Coronary artery (tissue), 2 donors: ENCODE results near the gene SYS1.

Experiments used
- DNase-seq: peaks from one replicate; pipeline ENCODE4 v3.0.0-alpha.2; 2017; ENCODE audit warnings: low spot score
- H3K27ac ChIP-seq, 2 donors: fragments of 200-600 bp; sonication (generic); one replicate each; pipeline ENCODE4 v1.5.1; 2016 to 2019
- H3K4me3 ChIP-seq: fragments of 200-600 bp; sonication (generic); 2 replicates; pipeline ENCODE4 v1.5.1; 2016; ENCODE audit warnings: mild to moderate bottlenecking, moderate library complexity
- TF ChIP-seq, protein P1 (sequence below): fragments of 200-600 bp; sonication (generic); IDR thresholded peaks from one replicate; pipeline ENCODE4 v1.5.1; 2019; ENCODE audit warnings: antibody characterized with exemption

SYS1 gene

GRCh38 chr20:45344168-45344860 lies 18.6 kb upstream of the SYS1 start:
- TF ChIP-seq, protein P1, sequence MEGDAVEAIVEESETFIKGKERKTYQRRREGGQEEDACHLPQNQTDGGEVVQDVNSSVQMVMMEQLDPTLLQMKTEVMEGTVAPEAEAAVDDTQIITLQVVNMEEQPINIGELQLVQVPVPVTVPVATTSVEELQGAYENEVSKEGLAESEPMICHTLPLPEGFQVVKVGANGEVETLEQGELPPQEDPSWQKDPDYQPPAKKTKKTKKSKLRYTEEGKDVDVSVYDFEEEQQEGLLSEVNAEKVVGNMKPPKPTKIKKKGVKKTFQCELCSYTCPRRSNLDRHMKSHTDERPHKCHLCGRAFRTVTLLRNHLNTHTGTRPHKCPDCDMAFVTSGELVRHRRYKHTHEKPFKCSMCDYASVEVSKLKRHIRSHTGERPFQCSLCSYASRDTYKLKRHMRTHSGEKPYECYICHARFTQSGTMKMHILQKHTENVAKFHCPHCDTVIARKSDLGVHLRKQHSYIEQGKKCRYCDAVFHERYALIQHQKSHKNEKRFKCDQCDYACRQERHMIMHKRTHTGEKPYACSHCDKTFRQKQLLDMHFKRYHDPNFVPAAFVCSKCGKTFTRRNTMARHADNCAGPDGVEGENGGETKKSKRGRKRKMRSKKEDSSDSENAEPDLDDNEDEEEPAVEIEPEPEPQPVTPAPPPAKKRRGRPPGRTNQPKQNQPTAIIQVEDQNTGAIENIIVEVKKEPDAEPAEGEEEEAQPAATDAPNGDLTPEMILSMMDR: no peak
- peak overlapping the region; percentile 94 to 98 for H3K27ac ChIP-seq
- DNase-seq: peak; percentile 91
- peak overlapping the region; percentile 90 for H3K4me3 ChIP-seq

DNA sequence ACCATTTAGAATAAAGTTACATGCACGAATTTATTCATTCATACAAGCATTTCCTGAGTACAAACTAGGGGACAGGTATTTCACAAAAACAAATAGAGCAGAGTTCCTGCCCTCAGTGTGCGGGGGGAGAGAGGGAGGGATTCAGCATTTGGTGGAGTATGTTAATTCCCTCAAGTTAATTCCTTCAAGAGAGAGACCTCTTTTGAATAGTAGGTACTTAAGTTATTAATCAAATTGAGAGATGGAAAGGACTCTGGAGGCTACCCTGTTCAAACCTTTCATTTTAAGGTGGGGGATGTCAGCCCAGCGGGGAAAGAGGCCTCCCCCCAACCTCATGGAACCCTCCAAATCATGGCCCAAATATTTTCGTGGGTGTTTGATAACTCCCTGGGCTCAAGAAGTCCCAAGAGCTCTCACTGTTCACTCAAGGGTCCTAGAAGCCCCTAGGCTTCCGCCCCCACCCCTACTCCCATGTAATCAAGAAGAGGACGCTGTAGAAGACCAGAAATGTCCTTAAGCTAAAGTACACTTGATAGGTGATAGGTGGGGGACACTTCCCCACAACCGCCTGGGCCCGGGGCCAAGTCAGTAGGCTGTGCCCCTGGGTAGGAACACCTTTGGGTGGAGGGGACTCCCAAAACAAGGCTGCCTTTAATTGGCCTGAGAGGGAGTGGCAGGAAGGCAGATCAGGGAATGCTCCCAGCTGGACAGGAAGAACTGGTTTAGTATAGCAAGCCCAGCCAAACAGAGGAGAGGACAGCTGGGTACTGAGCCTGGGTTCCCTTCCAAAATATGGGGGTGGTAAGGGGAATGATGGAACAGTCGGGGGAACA lies 17.6 kb upstream of the SYS1 start:
- Histone ChIP-seq H3K4me3 (peak overlapping the region; percentile 90), H3K27ac (peak overlapping the region; percentile 94 to 98)
- DNase-seq: no peak
- TF ChIP-seq, protein P1: no peak

DNA sequence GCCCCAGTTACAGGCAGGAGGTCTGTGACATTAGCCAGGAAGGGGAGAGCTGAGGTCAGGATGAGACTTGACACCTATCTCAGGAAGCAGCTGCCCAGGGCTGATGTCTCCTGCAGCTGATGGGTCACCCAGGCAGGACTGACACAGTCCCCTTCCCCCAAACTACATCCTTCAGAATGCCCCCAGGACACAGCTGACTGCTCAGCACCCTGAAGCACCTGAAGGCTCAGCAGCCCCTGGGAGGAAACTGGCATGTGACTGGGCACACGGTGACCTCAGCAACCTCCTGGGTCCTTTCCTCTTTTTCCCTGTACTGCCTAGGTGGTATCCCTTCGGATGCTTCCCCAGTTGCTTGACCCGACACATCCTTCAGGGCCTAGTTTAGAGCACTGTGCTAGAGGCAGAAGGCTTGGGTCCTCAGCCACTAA lies 16.7 kb upstream of the SYS1 start:
- TF ChIP-seq, protein P1: no peak
- DNase-seq: no peak
- peak overlapping the region; percentile 94 to 98 for H3K27ac ChIP-seq
- H3K4me3 ChIP-seq: peak overlapping the region; percentile 90

- H3K4me3 ChIP-seq: peak overlapping the region; percentile 90
- TF ChIP-seq, protein P1: no peak
- H3K27ac ChIP-seq: peak overlapping the region; percentile 94 to 98
- no peak for DNase-seq
Observed at GRCh38 chr20:45346851-45347250, 16.1 kb upstream of the SYS1 start.

GRCh38 chr20:45347297-45347935 lies 15.5 kb upstream of the SYS1 start:
- DNase-seq: no peak
- Histone ChIP-seq H3K27ac (peak overlapping the region; percentile 94 to 98), H3K4me3 (peak overlapping the region; percentile 90)
- TF ChIP-seq, protein P1: no peak

- H3K27ac ChIP-seq: peak within 1 kb of the TSS; percentile 94 to 98
- TF ChIP-seq, protein P1: no peak
- peak within 1 kb of the TSS; percentile 90 for H3K4me3 ChIP-seq
- peak; percentile 86 for DNase-seq
Observed at GRCh38 chr20:45347936-45348778, 14.8 kb upstream of the SYS1 start, which contains the start of gene SDC4. TSS of gene SDC4 (minus strand) at chr20:45348424. CDS start at chr20:45348384, 40 bp downstream.
